ENCODE data around the gene TRNAU1AP. TPM values are rescaled to one million over a fixed set of nuclear protein-coding genes. Genes with fewer than 3 reads are reported as not detected.
A peak's percentile ranks its signal among the peaks of the same experiment; 100 is the strongest.

Gene TRNAU1AP
- total and polyA plus RNA-seq, 2 of the 13 experiments (the other 11 are each of a cell fraction or from before 2014, with no cell fraction given): 29.0 to 42.9 TPM

GRCh38 chr1:28595412-28596191, 42.7 kb downstream of the TRNAU1AP start (continued):
- TF ChIP-seq ZSCAN22 (CRISPR knock-in tag; IDR thresholded peaks at IDR 0.05) (no peak), NR2C2 (CRISPR knock-in tag; IDR thresholded peaks at IDR 0.05; ENCODE audit: borderline replicate concordance) (no peak), ADNP (CRISPR knock-in tag; IDR thresholded peaks at IDR 0.05) (no peak), ZNF75D (CRISPR knock-in tag; IDR thresholded peaks at IDR 0.05; ENCODE audit: borderline replicate concordance) (no peak), ZFP1 (CRISPR knock-in tag; IDR thresholded peaks at IDR 0.05) (no peak), ZKSCAN8 (CRISPR knock-in tag; IDR thresholded peaks at IDR 0.05; ENCODE audit: borderline replicate concordance) (0 out of 2 replicates have a peak, but pooled peaks have one; percentile 60), ZNF605 (CRISPR knock-in tag; IDR thresholded peaks at IDR 0.05) (no peak), RARA (CRISPR knock-in tag; IDR thresholded peaks at IDR 0.05) (0 out of 2 replicates have a peak, but pooled peaks have one; percentile 7), NKX3-1 (CRISPR knock-in tag; IDR thresholded peaks at IDR 0.05) (no peak), NR0B2 (CRISPR knock-in tag; IDR thresholded peaks at IDR 0.05) (no peak), SMARCE1 (IDR thresholded peaks at IDR 0.05; ENCODE audit: borderline replicate concordance) (no peak), ZNF7 (CRISPR knock-in tag; IDR thresholded peaks at IDR 0.05) (no peak), ZBTB43 (CRISPR knock-in tag; conservative IDR thresholded peaks at IDR 0.05) (no peak), REL (CRISPR knock-in tag; conservative IDR thresholded peaks at IDR 0.05) (0 out of 2 replicates have a peak, but pooled peaks have one; percentile 31), NONO (IDR thresholded peaks at IDR 0.05) (no peak), NONO (CRISPR knock-in tag; conservative IDR thresholded peaks at IDR 0.05) (no peak), DZIP1 (CRISPR knock-in tag; IDR thresholded peaks at IDR 0.05) (no peak), CENPX (CRISPR knock-in tag; IDR thresholded peaks at IDR 0.05) (no peak)
- TF ChIP-seq, protein P1, sequence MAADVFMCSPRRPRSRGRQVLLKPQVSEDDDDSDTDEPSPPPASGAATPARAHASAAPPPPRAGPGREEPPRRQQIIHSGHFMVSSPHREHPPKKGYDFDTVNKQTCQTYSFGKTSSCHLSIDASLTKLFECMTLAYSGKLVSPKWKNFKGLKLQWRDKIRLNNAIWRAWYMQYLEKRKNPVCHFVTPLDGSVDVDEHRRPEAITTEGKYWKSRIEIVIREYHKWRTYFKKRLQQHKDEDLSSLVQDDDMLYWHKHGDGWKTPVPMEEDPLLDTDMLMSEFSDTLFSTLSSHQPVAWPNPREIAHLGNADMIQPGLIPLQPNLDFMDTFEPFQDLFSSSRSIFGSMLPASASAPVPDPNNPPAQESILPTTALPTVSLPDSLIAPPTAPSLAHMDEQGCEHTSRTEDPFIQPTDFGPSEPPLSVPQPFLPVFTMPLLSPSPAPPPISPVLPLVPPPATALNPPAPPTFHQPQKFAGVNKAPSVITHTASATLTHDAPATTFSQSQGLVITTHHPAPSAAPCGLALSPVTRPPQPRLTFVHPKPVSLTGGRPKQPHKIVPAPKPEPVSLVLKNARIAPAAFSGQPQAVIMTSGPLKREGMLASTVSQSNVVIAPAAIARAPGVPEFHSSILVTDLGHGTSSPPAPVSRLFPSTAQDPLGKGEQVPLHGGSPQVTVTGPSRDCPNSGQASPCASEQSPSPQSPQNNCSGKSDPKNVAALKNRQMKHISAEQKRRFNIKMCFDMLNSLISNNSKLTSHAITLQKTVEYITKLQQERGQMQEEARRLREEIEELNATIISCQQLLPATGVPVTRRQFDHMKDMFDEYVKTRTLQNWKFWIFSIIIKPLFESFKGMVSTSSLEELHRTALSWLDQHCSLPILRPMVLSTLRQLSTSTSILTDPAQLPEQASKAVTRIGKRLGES (CRISPR knock-in tag; IDR thresholded peaks at IDR 0.05; ENCODE audit: borderline replicate concordance): no peak
- TF ChIP-seq, protein P2, sequence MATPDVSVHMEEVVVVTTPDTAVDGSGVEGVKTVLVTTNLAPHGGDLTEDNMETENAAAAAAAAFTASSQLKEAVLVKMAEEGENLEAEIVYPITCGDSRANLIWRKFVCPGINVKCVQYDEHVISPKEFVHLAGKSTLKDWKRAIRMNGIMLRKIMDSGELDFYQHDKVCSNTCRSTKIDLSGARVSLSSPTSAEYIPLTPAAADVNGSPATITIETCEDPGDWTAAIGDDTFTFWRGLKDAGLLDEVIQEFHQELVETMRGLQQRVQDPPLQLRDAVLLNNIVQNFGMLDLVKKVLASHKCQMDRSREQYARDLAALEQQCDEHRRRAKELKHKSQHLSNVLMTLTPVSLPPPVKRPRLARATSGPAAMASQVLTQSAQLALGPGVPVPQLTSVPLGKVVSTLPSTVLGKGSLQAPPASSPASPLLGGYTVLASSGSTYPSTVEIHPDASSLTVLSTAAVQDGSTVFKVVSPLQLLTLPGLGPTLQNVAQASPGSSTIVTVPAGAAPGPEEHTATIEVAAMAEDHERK (CRISPR knock-in tag; IDR thresholded peaks at IDR 0.05; ENCODE audit: low read depth): no peak
